GM12875 (cell line): ENCODE results near the gene CARD9.

Source experiments
- H3K4me3 ChIP-seq: one replicate; pipeline ENCODE4 v1.5.1; 2011; ENCODE audit warnings: low read depth, low read length, control low read depth
- TF ChIP-seq, protein P1 (sequence below): IDR thresholded peaks from 2 replicates; pipeline ENCODE4 v1.5.1; 2011; ENCODE audit warnings: low read depth, mild to moderate bottlenecking, control low read depth, inconsistent platforms, low read length, moderate library complexity, borderline replicate concordance; ENCODE audit not compliant: insufficient read depth

The CARD9 gene

DNA sequence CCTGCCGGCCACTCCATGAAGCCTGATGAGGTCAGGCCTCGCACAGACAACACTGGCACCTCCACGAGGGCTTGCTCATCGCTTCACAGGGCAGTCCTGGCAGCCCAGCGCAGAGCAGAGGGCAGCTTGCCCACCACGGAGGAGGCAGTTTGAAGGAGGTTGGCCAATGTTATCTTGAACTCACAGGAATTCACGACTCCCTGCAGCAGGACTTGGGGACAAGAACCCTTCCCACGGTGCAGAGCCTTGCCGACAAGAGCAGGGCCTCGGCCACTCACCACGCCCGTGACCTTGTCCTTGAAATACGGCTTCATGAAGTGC, 21.5 kb upstream of the CARD9 start:
- TF ChIP-seq, protein P1, sequence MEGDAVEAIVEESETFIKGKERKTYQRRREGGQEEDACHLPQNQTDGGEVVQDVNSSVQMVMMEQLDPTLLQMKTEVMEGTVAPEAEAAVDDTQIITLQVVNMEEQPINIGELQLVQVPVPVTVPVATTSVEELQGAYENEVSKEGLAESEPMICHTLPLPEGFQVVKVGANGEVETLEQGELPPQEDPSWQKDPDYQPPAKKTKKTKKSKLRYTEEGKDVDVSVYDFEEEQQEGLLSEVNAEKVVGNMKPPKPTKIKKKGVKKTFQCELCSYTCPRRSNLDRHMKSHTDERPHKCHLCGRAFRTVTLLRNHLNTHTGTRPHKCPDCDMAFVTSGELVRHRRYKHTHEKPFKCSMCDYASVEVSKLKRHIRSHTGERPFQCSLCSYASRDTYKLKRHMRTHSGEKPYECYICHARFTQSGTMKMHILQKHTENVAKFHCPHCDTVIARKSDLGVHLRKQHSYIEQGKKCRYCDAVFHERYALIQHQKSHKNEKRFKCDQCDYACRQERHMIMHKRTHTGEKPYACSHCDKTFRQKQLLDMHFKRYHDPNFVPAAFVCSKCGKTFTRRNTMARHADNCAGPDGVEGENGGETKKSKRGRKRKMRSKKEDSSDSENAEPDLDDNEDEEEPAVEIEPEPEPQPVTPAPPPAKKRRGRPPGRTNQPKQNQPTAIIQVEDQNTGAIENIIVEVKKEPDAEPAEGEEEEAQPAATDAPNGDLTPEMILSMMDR = no peak
- H3K4me3 ChIP-seq = no peak overlapping the region

DNA sequence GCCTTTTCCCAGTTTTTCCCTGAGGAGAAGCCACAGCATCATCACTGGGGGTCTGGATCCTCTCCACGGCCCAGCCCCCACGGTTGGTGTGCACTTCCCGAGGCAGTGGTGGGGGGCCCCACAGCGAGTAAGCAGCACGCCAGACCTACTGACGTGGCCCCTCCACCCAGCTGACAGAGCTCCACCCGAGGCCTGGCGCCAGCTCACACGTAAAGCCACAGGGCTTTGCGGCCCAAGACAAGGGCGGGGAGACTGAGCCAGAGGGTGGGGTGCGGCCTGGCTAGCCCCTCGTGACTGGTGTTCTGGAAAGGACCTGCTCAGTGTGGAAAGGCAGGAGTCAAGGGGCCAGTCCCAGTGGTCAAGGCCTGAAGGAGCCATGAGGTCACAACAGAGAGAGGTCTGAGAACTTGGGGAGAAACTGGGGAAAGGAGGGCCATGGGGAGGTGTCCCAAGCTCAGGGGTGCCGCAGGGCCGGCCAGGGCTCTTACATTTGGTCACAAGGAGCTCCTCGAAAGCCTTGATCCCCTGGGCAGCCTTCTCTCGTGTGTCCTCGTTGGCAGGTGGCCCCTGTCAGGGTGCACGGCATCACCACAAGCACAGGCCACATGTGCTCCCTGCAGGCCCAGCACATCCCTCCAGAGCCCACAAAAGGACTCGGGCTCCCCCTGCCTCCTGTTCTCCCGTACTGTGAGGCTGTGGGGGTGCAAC, 21.0 kb upstream of the CARD9 start:
- TF ChIP-seq, protein P1 = no peak
- no peak overlapping the region for H3K4me3 ChIP-seq

DNA sequence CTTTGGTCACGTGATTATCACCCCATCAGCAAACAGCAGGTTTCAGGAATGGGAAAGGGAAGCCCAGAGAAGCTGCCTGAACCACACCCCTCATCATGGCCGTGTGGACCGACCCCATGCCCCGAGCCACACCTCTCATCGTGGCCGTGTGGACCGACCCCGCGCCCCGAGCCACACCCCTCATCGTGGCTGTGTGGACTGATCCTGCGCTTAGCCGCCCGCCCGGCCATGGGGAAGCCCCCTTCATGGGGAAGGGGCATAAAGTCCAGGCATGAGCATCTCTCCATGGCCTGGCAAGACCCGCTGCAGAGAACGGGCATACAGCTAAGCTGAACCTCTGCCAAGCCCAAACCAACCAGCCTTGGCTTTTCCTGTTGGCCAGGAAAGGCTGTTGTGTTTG, 20.1 kb upstream of the CARD9 start:
- H3K4me3 ChIP-seq = no peak overlapping the region
- TF ChIP-seq, protein P1 = no peak

DNA sequence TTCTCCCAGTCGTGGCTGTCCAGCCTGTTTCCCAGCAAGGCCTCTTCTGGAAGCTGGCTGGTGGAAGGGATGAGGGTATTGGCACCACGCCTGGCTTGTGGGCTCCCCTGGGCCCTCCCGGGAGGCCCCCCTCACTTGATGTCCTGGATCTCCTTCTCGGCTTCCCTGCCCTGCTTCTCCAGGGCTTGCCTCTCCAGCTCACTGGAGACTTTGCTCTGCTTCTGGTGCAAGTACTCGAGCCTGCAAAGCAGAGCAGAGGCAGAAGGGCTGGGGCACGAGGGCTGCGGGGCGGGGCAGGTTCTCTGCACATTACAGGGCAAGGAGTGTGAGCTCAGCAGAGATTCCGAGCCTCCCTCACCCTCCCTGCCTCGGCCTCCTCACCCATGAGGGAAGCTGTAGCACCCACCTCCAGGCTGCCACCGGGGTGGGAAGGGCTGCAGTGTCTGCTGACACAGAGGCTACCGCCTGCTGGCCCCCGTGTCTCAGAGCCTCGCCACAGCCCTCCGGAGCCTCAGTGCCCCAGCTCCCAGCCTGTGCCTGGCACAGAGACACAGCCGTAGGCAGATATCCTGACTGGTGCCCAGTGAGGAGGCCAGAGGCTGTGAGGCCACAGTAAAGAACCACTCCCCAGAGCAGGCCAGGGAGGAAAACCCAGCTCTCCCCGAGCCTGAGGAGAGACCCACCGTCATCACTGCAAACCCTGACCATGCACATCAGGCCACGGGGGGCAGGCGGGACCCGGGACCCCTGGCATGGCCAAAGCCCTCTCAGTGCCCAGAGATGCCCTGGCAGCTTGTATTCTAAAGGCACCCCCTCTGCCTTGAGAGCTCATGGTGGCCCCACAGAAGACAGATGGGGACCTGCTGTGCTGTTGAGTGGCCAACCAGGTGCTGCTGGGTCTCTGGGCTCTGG, 19.3 kb upstream of the CARD9 start:
- TF ChIP-seq, protein P1 = no peak
- H3K4me3 ChIP-seq = no peak overlapping the region

DNA sequence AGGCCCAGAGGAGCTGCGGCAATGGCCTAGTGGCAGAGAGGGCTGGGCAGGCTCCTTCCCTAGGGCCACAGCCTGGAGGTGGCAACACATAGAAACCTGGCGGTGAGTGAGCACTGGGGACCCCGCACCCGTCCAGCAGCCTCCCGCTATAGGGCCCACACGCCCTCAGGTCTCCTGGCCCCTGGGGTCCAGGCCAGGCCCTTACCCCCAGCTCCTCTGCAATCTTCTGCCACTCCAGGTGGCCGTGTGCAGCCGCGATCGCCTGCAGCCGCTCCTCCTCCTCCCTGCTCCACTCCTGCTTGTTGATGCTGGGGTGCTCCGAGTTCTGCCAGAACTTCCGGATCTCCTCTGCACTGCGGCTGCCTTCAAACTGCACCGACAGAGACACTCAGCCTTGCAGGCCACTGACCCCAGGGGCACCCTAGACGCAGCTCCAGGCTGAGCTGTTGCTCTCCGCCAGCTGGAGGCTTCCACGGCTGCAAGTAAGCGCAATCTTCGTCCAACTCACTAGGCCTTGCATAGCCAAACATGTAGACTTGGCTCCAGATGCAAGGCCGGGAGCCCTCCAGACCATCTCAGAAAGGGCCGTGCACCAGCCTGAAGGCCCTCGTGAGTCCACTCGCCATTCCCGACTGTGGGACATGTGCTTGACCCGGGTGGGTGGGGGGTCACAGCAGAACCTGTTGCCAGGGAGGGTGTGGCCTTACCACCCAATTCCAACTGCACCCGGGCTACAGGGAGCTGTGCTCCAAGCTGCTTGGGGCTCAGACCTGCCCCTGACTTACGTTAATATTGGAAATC, 18.5 kb upstream of the CARD9 start:
- H3K4me3 ChIP-seq = no peak overlapping the region
- TF ChIP-seq, protein P1 = no peak

DNA sequence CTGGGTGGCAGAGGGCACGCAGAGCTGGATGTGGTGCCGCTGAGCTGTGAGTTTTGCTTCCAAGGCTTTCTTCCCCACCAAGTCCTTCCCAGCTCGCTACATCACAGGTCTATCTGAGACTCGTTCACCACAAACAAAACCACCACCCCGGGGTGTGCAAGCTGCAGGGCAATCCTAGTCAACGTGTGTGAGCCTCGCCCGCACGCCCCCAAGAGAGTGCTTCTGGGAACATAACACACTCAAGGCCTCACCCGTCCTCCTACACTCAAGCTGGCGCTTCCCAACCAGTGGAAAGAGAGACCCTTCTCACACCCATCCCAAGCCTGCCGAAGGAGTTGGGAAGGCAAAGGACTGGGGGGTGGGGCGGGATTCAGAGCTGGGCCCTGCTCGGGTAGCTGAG, 15.9 kb upstream of the CARD9 start:
- no peak overlapping the region for H3K4me3 ChIP-seq
- TF ChIP-seq, protein P1 = no peak

DNA sequence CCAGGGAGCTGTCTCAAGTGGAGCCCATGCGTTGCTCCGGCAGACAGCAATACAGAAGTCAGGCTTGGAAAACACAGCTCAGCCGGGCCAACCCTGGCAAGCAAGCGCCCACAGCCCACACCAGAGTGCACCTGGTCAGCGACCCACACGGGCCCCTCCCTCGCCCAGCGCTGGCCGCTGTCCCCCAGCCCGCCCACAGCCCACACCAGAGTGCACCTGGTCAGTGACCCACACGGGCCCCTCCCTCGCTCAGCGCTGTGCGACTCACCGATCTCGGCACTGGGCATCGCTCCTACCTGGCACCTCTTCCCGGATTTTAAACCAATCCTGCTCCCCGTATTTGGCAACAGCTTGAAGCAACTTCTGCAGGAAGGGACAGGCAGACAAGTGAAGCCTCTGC, 13.7 kb upstream of the CARD9 start:
- TF ChIP-seq, protein P1 = no peak
- H3K4me3 ChIP-seq = no peak overlapping the region
